Amygdala (tissue), 56 donors: Measurements from ENCODE around the gene INSYN2B.

ENCODE experiments used
- DNase-seq, 56 donors: peaks; one replicate each; lab custom pipeline; 2025; lab: John Stamatoyannopoulos, UW

INSYN2B gene

GRCh38 chr5:169938439-169938838 lies 41.9 kb downstream of the INSYN2B start:
- no peak for DNase-seq

GRCh38 chr5:169935762-169936161 lies 44.5 kb downstream of the INSYN2B start:
- DNase-seq = no peak

GRCh38 chr5:169934990-169935389 lies 45.3 kb downstream of the INSYN2B start:
- no peak for DNase-seq

GRCh38 chr5:169933616-169934015 lies 46.7 kb downstream of the INSYN2B start:
- no peak for DNase-seq

- DNase-seq = no peak
Observed at GRCh38 chr5:169933127-169933526, 47.2 kb downstream of the INSYN2B start.

- DNase-seq = no peak
Observed at GRCh38 chr5:169923988-169924387, 56.3 kb downstream of the INSYN2B start.

- no peak for DNase-seq
Observed at GRCh38 chr5:169922474-169922873, 57.8 kb downstream of the INSYN2B start.

- DNase-seq = no peak
Observed at GRCh38 chr5:169921949-169922348, 58.3 kb downstream of the INSYN2B start.

GRCh38 chr5:169921384-169921783 lies 58.9 kb downstream of the INSYN2B start:
- DNase-seq = no peak

- DNase-seq = no peak
Observed at GRCh38 chr5:169920474-169920873, 59.8 kb downstream of the INSYN2B start.

GRCh38 chr5:169918228-169918627 lies 62.1 kb downstream of the INSYN2B start:
- DNase-seq = no peak

- DNase-seq = no peak
Observed at GRCh38 chr5:169917500-169917899, 62.8 kb downstream of the INSYN2B start.

GRCh38 chr5:169914766-169915165 lies 65.5 kb downstream of the INSYN2B start:
- peak in 38 of 56 donors; percentile 5 to 74 (median 37) for DNase-seq

GRCh38 chr5:169913479-169913878 lies 66.8 kb downstream of the INSYN2B start:
- DNase-seq = no peak

- DNase-seq = no peak
Observed at GRCh38 chr5:169911448-169912212, 68.7 kb downstream of the INSYN2B start.

GRCh38 chr5:169910393-169910792 lies 69.9 kb downstream of the INSYN2B start:
- no peak for DNase-seq

- peak in 8 of 56 donors; percentile 10 to 32 (median 26) for DNase-seq
Observed at GRCh38 chr5:169909945-169910344, 70.3 kb downstream of the INSYN2B start.

- no peak for DNase-seq
Observed at GRCh38 chr5:169908864-169909263, 71.4 kb downstream of the INSYN2B start.

GRCh38 chr5:169906745-169907649 lies 73.3 kb downstream of the INSYN2B start:
- DNase-seq = no peak

- peak in 5 of 56 donors; percentile 9 to 41 (median 21) for DNase-seq
Observed at GRCh38 chr5:169905017-169905416, 75.3 kb downstream of the INSYN2B start.

- DNase-seq = no peak
Observed at GRCh38 chr5:169904508-169904907, 75.8 kb downstream of the INSYN2B start.
